Measurements from ENCODE around the gene PPP1R9A.

The PPP1R9A gene

DNA sequence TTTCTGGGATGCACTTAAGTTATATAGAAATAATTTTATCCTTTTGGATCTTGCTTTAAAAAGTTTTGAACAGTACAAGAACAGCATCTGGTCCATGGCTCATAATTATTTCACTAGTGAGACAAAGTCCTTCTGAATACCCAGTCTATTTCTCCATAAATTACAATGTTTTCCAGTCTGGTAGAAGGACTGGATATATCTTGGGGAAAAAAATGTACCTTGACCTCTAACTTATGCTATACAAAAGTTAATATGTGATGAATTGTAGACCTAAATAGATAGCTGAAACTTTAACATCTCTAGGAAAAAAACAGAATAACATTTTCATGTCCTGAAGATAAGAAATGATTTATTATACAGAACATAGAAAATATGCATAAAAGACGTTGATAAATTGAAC lies 88.5 kb downstream of the PPP1R9A start (continued):
- TF ChIP-seq, protein P1, sequence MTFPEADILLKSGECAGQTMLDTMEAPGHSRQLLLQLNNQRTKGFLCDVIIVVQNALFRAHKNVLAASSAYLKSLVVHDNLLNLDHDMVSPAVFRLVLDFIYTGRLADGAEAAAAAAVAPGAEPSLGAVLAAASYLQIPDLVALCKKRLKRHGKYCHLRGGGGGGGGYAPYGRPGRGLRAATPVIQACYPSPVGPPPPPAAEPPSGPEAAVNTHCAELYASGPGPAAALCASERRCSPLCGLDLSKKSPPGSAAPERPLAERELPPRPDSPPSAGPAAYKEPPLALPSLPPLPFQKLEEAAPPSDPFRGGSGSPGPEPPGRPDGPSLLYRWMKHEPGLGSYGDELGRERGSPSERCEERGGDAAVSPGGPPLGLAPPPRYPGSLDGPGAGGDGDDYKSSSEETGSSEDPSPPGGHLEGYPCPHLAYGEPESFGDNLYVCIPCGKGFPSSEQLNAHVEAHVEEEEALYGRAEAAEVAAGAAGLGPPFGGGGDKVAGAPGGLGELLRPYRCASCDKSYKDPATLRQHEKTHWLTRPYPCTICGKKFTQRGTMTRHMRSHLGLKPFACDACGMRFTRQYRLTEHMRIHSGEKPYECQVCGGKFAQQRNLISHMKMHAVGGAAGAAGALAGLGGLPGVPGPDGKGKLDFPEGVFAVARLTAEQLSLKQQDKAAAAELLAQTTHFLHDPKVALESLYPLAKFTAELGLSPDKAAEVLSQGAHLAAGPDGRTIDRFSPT (tag by site-specific recombination; IDR thresholded peaks at IDR 0.05): no peak
- TF ChIP-seq, protein P2, sequence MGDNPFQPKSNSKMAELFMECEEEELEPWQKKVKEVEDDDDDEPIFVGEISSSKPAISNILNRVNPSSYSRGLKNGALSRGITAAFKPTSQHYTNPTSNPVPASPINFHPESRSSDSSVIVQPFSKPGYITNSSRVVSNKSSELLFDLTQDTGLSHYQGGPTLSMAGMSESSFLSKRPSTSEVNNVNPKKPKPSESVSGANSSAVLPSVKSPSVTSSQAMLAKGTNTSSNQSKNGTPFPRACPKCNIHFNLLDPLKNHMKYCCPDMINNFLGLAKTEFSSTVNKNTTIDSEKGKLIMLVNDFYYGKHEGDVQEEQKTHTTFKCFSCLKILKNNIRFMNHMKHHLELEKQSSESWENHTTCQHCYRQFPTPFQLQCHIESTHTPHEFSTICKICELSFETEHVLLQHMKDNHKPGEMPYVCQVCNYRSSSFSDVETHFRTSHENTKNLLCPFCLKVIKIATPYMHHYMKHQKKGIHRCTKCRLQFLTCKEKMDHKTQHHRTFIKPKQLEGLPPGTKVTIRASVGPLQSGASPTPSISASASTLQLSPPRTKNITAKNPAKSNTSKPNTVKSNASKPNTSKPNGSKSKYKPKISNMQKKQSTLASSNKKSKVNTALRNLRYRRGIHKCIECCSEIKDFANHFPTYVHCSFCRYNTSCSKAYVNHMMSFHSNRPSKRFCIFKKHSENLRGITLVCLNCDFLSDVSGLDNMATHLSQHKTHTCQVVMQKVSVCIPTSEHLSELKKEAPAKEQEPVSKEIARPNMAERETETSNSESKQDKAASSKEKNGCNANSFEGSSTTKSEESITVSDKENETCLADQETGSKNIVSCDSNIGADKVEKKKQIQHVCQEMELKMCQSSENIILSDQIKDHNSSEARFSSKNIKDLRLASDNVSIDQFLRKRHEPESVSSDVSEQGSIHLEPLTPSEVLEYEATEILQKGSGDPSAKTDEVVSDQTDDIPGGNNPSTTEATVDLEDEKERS (tag by site-specific recombination; IDR thresholded peaks at IDR 0.05): no peak

DNA sequence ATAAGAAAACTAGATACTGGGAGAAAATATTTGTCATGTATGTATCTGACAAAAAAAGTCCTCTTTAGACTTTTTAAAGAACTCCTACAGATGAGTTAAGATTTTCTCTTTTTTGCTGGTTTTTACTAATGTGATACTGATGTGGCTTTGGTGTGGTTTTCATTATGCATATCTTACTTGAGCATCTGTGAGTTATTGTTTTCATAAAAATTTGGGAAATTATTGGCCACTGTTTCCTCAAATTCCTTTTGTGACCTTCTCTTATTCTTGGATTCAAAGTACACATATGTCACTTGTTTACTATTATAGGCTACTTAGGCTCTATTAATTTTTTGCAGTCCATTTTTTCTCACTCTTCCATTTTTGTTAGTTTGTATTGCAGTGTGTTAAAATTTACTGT lies 89.0 kb downstream of the PPP1R9A start:
- TF ChIP-seq ZNF792 (tag by site-specific recombination; IDR thresholded peaks at IDR 0.05) (no peak), REPIN1 (tag by site-specific recombination; IDR thresholded peaks at IDR 0.05; ENCODE audit: low read depth) (no peak), MEIS1 (CRISPR knock-in tag; IDR thresholded peaks at IDR 0.05; ENCODE audit: borderline replicate concordance) (no peak), ZNF529 (tag by site-specific recombination; IDR thresholded peaks at IDR 0.05; ENCODE audit: insufficient replicate concordance) (no peak), ZNF394 (tag by site-specific recombination; IDR thresholded peaks at IDR 0.05; ENCODE audit: borderline replicate concordance) (no peak), ZNF366 (tag by site-specific recombination; conservative IDR thresholded peaks at IDR 0.05) (no peak), ZNF354C (tag by site-specific recombination; IDR thresholded peaks at IDR 0.05; ENCODE audit: borderline replicate concordance, low read depth) (no peak), ZEB2 (tag by site-specific recombination; IDR thresholded peaks at IDR 0.05) (no peak), SALL2 (tag by site-specific recombination; IDR thresholded peaks at IDR 0.05; ENCODE audit: borderline replicate concordance) (no peak), ZFHX2 (tag by site-specific recombination; conservative IDR thresholded peaks at IDR 0.05) (no peak)
- TF ChIP-seq, protein P3, sequence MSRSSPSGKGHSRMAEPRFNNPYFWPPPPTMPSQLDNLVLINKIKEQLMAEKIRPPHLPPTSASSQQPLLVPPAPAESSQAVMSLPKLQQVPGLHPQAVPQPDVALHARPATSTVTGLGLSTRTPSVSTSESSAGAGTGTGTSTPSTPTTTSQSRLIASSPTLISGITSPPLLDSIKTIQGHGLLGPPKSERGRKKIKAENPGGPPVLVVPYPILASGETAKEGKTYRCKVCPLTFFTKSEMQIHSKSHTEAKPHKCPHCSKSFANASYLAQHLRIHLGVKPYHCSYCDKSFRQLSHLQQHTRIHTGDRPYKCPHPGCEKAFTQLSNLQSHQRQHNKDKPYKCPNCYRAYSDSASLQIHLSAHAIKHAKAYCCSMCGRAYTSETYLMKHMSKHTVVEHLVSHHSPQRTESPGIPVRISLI (tag by site-specific recombination; IDR thresholded peaks at IDR 0.05): no peak
- TF ChIP-seq, protein P4, sequence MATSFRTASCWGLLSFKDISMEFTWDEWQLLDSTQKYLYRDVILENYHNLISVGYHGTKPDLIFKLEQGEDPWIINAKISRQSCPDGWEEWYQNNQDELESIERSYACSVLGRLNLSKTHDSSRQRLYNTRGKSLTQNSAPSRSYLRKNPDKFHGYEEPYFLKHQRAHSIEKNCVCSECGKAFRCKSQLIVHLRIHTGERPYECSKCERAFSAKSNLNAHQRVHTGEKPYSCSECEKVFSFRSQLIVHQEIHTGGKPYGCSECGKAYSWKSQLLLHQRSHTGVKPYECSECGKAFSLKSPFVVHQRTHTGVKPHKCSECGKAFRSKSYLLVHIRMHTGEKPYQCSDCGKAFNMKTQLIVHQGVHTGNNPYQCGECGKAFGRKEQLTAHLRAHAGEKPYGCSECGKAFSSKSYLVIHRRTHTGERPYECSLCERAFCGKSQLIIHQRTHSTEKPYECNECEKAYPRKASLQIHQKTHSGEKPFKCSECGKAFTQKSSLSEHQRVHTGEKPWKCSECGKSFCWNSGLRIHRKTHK (tag by site-specific recombination; IDR thresholded peaks at IDR 0.05): no peak
- POLR2A ChIA-PET: no interaction called here
- CTCF ChIA-PET: no interaction called here

DNA sequence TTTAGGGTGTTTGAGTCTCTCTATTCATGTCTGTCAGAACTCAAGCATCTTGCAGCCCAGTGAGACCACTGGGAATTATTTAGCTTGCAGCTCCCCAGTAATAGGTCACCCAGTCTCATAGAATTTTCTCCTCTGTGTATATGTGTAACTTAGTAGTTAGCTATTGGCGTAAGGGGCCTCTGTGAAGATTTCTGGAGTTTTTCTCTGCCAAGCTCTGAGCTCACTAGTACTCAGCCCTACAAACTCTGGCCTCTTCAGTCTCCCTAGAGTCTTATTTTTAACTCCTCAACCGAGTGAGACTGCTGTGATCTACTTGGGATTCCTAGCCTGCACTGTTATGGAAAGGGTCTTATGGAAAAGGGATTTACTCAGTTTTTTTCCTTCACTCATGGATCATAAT lies 90.2 kb downstream of the PPP1R9A start:
- ChIA-PET POLR2A (no interaction called here), CTCF (interaction anchor here (0.5 to 0.7 kb wide), 2 partner anchors 10 to 376 kb away, joined by 3 read pairs; no protein-coding TSS in a partner anchor)
- no peaks in the 10 kb centered on the region; the same call in 1 of the 2 replicates for H3K9me3 ChIP-seq (ENCODE audit: control insufficient read depth, insufficient read depth, low read depth, low read length)
- H3K36me3 ChIP-seq (ENCODE audit: control insufficient read depth in 2 of 2, insufficient read depth in 1 of 2, low read length in 2 of 2): no peaks in the 10 kb centered on the region
- peaks cover 7% of the 10 kb centered on the region; the same call in 1 of the 2 replicates for H3K4me1 ChIP-seq (ENCODE audit: control insufficient read depth, insufficient read depth, low read length)
- no peak overlapping the region for H3K4me3 ChIP-seq (ENCODE audit: low read depth, low read length)
- H3K27ac ChIP-seq (ENCODE audit: extremely low read depth, low read depth, low read length): no peak overlapping the region
- TF ChIP-seq MZF1 (tag by site-specific recombination; IDR thresholded peaks at IDR 0.05; ENCODE audit: borderline replicate concordance): no peak
- no peak for TF ChIP-seq GFI1B (tag by site-specific recombination; IDR thresholded peaks at IDR 0.05)
- TF ChIP-seq ZNF707 (tag by site-specific recombination; IDR thresholded peaks at IDR 0.05): no peak
- no peak for TF ChIP-seq ZNF521 (tag by site-specific recombination; IDR thresholded peaks at IDR 0.05)
- no peak for TF ChIP-seq ZNF843 (tag by site-specific recombination; IDR thresholded peaks at IDR 0.05)
- no peak for TF ChIP-seq ZNF404 (tag by site-specific recombination; IDR thresholded peaks at IDR 0.05)
- TF ChIP-seq, protein P5, sequence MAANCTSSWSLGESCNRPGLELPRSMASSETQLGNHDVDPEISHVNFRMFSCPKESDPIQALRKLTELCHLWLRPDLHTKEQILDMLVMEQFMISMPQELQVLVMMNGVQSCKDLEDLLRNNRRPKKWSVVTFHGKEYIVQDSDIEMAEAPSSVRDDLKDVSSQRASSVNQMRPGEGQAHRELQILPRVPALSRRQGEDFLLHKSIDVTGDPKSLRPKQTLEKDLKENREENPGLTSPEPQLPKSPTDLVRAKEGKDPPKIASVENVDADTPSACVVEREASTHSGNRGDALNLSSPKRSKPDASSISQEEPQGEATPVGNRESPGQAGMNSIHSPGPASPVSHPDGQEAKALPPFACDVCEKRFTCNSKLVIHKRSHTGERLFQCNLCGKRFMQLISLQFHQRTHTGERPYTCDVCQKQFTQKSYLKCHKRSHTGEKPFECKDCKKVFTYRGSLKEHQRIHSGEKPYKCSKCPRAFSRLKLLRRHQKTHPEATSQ (tag by site-specific recombination; IDR thresholded peaks at IDR 0.05): no peak
- no peak for TF ChIP-seq ZNF354C (tag by site-specific recombination; IDR thresholded peaks at IDR 0.05; ENCODE audit: borderline replicate concordance, low read depth)
- TF ChIP-seq ZNF510 (tag by site-specific recombination; IDR thresholded peaks at IDR 0.05; ENCODE audit: insufficient replicate concordance): no peak
- TF ChIP-seq ZNF16 (tag by site-specific recombination; IDR thresholded peaks at IDR 0.05; ENCODE audit: low read depth): no peak
- TF ChIP-seq RBAK (tag by site-specific recombination; IDR thresholded peaks at IDR 0.05): no peak
- TF ChIP-seq GLIS1 (tag by site-specific recombination; IDR thresholded peaks at IDR 0.05): no peak

More for the DNA sequence above, 89.0 kb downstream of the PPP1R9A start:
- H3K27ac ChIP-seq (ENCODE audit: extremely low read depth, low read depth, low read length): no peak overlapping the region
- no peaks in the 10 kb centered on the region for H3K36me3 ChIP-seq (ENCODE audit: control insufficient read depth in 2 of 2, insufficient read depth in 1 of 2, low read length in 2 of 2)
- peaks cover 7% of the 10 kb centered on the region; the same call in 1 of the 2 replicates for H3K4me1 ChIP-seq (ENCODE audit: control insufficient read depth, insufficient read depth, low read length)
- no peaks in the 10 kb centered on the region; the same call in 1 of the 2 replicates for H3K9me3 ChIP-seq (ENCODE audit: control insufficient read depth, insufficient read depth, low read depth, low read length)
- no peak overlapping the region for H3K4me3 ChIP-seq (ENCODE audit: low read depth, low read length)
